ENCODE measurements around the gene VWA7.
"Not testable (repeated sequence)": the region's sequence is repeated elsewhere in the genome, so short reads cannot be mapped to it uniquely, and the experiment has no call there.

VWA7 gene, protein sequence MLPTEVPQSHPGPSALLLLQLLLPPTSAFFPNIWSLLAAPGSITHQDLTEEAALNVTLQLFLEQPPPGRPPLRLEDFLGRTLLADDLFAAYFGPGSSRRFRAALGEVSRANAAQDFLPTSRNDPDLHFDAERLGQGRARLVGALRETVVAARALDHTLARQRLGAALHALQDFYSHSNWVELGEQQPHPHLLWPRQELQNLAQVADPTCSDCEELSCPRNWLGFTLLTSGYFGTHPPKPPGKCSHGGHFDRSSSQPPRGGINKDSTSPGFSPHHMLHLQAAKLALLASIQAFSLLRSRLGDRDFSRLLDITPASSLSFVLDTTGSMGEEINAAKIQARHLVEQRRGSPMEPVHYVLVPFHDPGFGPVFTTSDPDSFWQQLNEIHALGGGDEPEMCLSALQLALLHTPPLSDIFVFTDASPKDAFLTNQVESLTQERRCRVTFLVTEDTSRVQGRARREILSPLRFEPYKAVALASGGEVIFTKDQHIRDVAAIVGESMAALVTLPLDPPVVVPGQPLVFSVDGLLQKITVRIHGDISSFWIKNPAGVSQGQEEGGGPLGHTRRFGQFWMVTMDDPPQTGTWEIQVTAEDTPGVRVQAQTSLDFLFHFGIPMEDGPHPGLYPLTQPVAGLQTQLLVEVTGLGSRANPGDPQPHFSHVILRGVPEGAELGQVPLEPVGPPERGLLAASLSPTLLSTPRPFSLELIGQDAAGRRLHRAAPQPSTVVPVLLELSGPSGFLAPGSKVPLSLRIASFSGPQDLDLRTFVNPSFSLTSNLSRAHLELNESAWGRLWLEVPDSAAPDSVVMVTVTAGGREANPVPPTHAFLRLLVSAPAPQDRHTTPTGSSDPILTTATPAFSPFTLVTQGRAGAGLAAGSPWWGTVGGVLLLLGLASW

GRCh38 chr6:31776989-31777666 is at the start of gene VWA7:
TSS of gene VWA7 (minus strand) at chr6:31777328. CDS start at chr6:31776779, 549 bp downstream.
- no peak for TF ChIP-seq CTCF (IDR thresholded peaks at IDR 0.05; ENCODE audit: insufficient read depth, low read depth, low read length, missing control alignments)
- H3K4me3 ChIP-seq (ENCODE audit: low read depth, low read length): no peak within 1 kb of the TSS

DNA sequence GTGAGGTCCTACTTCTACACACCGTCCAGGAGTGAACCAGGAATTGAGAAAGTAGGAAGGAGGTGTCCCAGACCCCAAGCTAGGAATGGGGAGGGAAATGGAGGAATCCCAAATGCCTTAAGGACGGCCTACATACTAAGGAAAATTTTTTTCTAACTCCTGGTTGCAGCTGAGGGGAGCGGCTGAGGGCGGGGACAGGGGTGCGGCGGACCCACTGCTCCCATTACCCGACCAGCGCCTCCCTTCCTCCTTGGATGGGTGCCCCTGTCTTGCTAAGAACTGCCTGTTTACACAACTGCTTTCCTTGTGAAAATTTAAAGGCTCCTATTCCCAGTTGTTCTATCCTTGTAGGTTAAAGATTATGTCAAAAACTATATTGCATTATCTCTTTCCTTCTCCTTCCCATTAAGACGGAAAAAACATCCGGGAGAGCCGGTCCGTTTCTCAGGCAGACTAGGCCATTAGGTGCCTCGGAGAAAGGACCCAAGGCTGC is 49.7 kb upstream of the VWA7 start:
- peak; percentile 84 for DNase-seq (ENCODE audit: low read depth)
- TF ChIP-seq CTCF (IDR thresholded peaks at IDR 0.05; ENCODE audit: insufficient read depth, low read depth, low read length, missing control alignments): no peak
- H3K4me3 ChIP-seq (ENCODE audit: low read depth, low read length): peak overlapping the region; percentile 78

More at GRCh38 chr6:31776989-31777666, at the start of gene VWA7:
- DNase-seq (ENCODE audit: low read depth): peak; percentile 83

DNA sequence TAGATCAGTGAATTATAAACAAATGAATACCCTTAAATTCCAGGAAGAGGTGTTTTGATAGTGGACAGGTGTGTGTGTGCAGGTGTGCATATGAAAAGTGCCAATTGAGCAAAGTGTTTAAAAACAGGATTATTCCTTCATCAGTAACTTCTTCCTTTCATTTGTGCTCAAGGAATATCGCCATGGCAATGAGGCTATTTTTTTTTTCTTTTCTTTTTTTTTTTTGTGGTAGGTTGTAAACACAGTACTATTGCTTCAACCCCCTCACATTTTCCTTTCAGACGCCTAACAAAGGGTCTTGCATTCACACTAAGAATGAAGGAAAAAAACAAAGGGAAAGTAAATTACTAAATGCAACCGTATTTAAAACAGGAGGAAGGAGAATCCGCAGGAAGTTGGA is 48.4 kb upstream of the VWA7 start:
- no peak for DNase-seq (ENCODE audit: low read depth)
- no peak for TF ChIP-seq CTCF (IDR thresholded peaks at IDR 0.05; ENCODE audit: insufficient read depth, low read depth, low read length, missing control alignments)
- no peak overlapping the region for H3K4me3 ChIP-seq (ENCODE audit: low read depth, low read length)

GRCh38 chr6:31823592-31824196 is 46.6 kb upstream of the VWA7 start:
- not testable (repeated sequence) for H3K4me3 ChIP-seq (ENCODE audit: low read depth, low read length); DNase-seq (ENCODE audit: low read depth)

GRCh38 chr6:31822036-31822821 is 45.1 kb upstream of the VWA7 start:
- peak; percentile 73 for DNase-seq (ENCODE audit: low read depth)
- H3K4me3 ChIP-seq (ENCODE audit: low read depth, low read length): peak overlapping the region; percentile 91
- TF ChIP-seq CTCF (IDR thresholded peaks at IDR 0.05; ENCODE audit: insufficient read depth, low read depth, low read length, missing control alignments): no peak

GRCh38 chr6:31821301-31822035 is 44.3 kb upstream of the VWA7 start:
- peak; percentile 69 for DNase-seq (ENCODE audit: low read depth)

DNA sequence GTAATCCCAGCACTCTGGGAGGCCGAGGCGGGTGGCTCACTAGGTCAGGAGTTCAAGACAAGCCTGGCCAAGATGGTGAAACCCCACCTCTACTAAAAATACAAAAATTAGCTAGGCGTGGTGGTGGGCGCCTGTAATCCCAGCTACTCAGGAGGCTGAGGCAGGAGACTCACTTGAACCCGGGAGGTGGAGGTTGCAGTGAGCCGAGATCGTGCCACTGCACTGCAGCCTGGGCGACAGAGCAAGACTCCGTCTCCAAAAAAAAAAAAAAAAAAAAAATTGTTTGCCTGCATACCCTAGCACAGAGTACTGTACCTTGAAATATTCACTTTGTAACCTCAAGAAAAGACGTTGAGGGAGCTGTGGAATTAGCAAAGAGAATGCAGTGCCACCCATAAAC is 43.3 kb upstream of the VWA7 start:
- not testable (repeated sequence) for H3K4me3 ChIP-seq (ENCODE audit: low read depth, low read length); DNase-seq (ENCODE audit: low read depth)

More at GRCh38 chr6:31821301-31822035, 44.3 kb upstream of the VWA7 start:
- H3K4me3 ChIP-seq (ENCODE audit: low read depth, low read length): peak overlapping the region; percentile 91
- TF ChIP-seq CTCF (IDR thresholded peaks at IDR 0.05; ENCODE audit: insufficient read depth, low read depth, low read length, missing control alignments): no peak
